22Rv1 (cell line): ENCODE results near the gene CCL13.

Experiments
- CTCF ChIP-seq: fragments of 450-650 bp; IDR thresholded peaks from 2 replicates; pipeline ENCODE4 v1.5.1; 2017; ENCODE audit warnings: mild to moderate bottlenecking
- ZFX ChIP-seq: fragments of 450-650 bp; IDR thresholded peaks from 2 replicates; pipeline ENCODE4 v1.6.1; 2017; ENCODE audit warnings: antibody characterized with exemption, borderline replicate concordance

GRCh38 chr17:34351096-34351495 is 5.2 kb upstream of the CCL13 start:
- TF ChIP-seq CTCF = no peak
- TF ChIP-seq ZFX = no peak
